HPDE6-E6E7 (cell line): ENCODE results near the gene LYST.
A peak's percentile ranks its signal among the peaks of the same experiment; 100 is the strongest.
"Not testable (repeated sequence)": the region's sequence is repeated elsewhere in the genome, so short reads cannot be mapped to it uniquely, and the experiment has no call there.

Experiments used
- DNase-seq: peaks from one replicate; pipeline ENCODE4 v3.0.0; 2011; ENCODE audit warnings: missing footprints; ENCODE audit errors: extremely low spot score

The LYST gene

DNA sequence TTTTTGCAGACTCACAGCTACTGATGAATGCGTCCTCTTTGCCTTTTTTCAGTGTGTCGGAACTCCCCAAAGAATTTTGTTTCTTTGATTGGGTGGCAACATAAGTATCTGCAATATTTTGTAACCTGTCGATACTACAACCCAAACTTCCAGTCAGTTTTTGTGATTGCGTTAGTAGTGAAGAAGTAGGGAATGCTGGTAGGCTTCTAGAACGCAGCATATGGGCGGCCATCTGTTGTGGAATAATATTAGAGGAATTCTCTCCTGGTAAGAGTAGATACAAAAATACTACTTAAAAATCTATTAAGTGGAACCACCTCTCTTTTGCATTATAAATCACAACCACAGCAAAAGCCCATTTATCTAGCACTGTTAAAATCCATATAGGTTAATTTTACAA, 107.4 kb downstream of the LYST start:
- no peak for DNase-seq

GRCh38 chr1:235758931-235759330, 107.8 kb downstream of the LYST start:
- no peak for DNase-seq

DNA sequence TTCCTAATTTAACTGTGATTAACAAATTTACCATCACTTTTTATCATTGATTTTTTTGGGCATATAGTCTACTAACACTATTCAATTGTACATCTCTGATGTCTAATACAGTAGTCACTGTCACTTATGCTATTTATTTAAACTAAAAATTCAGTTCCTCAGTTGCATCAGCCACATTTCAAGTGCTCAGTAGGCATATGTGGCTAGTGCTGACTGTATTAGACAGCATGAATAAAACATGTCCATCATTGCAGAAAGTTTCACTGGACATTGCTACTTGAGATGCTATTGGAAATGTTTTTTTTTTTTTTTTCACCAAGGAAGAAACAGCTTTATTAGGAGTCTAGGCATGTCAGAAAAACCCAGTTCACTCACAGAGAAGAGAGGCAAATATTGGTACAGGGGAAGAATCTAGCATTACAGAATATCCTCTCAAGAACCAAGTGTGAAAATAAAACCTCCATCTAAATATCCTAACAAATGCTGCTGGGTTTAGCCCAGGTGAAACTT, 109.1 kb downstream of the LYST start:
- no peak for DNase-seq

- DNase-seq: not testable (repeated sequence)
These were observed 112.5 kb downstream of the LYST start for GRCh38 chr1:235754186-235754585.

GRCh38 chr1:235749755-235750300, 116.9 kb downstream of the LYST start:
- DNase-seq: no peak

DNA sequence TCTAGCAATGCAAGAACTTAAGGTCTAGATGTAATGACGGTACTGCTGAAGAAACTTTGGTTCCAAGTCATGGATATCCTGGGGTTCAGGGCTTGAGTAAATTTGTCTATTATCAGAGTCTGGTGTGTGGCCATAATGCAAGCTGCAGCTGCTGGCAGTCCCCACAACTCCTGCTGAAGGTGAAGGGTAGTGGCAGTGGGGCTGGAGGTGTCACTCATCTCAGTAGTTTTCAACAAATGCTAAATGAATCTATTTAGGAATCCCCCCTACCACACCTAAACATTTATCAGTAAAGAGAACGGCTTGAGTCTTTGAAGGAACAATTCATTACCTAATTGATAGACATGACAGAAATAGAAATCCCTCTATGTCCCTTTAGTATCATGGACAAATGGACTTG, 118.0 kb downstream of the LYST start:
- DNase-seq: no peak

DNA sequence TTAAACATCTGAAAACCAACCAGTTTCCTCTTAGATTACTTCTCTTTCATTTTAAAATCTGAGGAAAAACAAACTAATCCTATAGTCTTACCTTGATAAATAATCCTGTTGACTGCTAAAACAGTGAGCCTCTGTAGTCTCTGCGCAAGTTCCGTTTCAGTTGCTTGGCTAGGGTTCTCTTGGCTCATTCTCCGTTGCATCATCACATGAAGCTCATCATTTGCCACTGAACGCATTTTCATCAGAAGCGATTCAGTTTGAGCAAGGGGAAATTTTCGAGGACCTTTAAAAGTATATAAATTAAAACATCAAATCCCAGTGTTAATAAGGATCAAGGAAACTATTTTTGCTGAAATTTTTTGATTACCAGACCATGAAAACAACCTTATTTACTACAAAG, 120.5 kb downstream of the LYST start:
- no peak for DNase-seq

DNA sequence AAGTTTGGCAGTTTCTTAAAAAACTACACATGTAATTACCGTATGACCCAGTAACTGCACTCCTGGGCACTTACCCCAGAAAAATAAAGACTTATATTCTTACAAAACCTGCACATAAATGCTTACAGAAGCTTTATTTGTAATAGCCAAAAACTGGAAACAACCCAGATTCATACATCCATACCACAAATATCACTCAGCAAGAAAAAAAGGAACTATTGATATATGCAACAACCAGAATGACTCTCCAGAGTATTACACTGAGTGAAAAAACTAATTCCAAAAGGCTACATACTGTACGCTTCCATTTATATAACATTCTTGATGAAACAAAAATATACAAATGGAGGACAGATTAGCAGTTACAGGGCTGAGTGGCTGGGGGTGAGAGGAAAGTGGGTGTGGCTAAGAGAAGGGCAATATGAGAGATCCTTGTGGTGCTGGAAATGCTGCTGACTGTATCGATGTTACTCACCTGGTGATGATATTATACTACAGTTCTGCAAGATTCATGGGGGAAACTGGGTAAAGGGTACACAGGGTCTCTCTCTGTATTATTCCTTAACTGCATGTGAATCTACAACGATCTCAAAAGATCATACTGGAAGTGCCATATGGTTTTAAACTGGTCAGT, 121.1 kb downstream of the LYST start:
- no peak for DNase-seq

DNA sequence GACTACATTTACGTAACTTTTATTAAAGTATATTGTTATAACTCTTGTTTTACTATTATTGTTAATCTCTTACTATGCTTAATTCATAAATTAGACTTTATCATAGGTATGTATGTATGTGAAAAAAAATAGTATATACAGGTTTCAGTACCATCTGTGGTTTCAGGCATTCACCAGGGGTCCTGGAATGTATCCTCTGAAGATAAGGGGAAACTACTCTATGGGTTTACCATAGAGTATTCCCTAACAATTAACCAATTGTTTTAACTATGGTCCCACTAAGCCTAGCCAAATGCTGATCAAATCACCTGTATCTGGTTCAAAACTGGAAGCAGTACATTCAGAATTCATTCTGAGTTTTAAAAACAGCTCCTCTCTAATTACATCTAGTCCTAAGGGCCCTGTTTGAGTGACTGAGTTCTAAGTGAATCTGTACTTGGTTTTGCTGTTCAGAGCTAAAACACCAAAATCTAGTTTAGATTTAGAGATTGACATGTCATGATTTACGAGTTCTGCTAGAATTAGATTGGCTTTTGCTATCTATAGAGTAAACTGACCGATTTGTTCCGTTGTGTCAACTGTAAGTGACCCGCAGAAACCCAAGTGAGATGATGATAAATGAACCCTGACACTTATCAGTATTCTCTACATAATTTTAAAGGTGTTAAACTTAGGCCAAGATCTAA, 123.6 kb downstream of the LYST start:
- DNase-seq: no peak

DNA sequence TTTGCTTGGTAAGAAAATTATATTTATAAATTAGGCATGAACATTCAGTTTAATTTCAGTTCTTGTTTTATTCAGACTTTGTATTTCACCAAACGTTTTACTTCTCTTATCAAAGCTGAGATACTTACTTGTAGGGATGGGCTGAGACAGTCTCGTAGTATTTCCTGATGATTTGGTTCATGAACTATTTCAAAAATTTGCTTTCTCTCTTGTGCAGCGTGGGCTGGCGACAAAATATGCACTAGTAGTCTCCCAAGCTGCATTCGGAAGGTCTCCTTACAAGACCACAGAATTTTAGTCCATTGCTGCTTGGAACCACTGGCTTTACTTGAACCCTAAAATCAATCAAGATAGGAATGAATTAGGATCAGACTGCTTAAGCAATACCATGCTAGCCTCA, 125.4 kb downstream of the LYST start:
- DNase-seq: no peak

DNA sequence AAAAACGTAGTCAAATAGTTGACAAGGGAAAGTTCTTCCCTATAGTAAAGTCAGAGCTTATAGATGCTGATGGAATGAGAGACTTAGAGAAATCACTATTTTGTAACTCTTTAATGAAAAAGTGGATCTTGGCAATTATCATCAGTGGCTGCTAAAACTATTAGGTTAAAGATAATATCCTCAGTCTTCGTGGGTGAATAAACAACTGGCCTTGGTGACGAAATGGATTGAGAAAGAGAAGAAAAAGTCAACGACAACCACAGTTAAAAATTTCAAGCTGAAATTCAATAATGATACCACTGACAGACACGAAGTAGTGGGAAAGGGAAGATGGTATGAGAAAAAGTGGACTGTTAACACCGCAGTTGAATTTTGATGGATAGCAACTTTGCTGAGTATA, 127.1 kb downstream of the LYST start:
- DNase-seq: no peak

- no peak for DNase-seq
These were observed 127.6 kb downstream of the LYST start for GRCh38 chr1:235739124-235739523.

- no peak for DNase-seq
These were observed 129.0 kb downstream of the LYST start for GRCh38 chr1:235737751-235738150.

DNA sequence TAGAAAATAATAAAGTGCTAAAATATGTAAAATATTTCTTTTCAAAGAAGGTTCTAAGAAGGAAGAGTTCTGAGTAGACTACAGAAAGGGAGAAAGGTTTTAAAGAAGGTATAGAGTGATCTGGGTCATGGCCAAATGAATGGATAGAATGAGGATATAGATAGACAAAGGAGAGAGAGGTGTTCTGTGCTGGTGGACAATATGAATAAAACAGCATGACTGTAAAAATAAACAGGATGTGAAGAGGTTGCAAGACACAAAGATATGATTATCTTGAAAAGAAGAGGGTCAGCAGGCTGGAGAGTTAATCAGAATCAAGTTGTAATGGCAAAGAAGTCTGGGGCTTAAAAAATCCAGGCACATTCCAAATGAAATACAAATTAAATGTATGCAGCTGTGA, 130.4 kb downstream of the LYST start:
- DNase-seq: no peak

GRCh38 chr1:235735621-235736020, 131.1 kb downstream of the LYST start:
- DNase-seq: no peak

DNA sequence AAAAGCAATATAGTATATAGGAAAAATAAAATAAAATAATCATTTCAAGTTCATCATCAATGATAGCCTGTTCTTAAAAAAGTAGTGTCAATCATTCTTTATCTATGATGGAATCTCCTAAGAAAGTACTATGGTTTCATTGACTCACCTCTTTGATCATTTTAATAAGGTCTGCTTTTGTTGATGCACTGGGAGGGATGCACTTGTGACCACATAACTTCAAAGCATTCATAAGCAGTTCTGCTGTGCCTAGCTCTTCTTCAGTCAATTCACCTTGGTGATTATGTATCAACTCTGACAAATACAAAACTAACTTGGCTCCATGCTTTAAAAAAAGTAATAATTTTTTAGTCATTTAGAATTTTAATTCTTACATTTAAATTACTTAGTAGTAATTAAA, 132.4 kb downstream of the LYST start:
- DNase-seq: no peak

GRCh38 chr1:235730007-235730406, 136.7 kb downstream of the LYST start:
- no peak for DNase-seq

- DNase-seq: no peak
These were observed 140.1 kb downstream of the LYST start for GRCh38 chr1:235726557-235726956.

- DNase-seq: no peak
These were observed 141.3 kb downstream of the LYST start for GRCh38 chr1:235725434-235725833.

GRCh38 chr1:235724730-235725129, 142.0 kb downstream of the LYST start:
- DNase-seq: no peak

DNA sequence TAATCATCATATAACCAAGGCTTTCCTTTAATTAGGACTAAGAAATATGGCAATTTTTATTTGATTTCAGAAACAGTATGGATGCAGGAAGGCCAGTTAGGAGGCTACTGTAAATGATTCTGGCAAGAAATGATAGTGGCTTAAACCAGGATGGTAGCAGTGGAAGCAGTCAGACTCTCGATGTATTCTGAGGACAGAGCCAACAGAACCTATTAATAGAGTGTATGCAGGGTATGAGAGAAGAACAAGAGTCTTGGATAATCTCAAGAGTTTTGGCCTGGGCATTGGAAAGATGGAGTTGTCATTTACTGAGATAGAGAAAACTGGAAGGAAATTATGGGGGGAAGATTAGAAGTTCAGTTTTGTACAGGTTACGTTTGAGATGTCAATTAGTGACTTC, 143.8 kb downstream of the LYST start:
- DNase-seq: no peak

GRCh38 chr1:235721982-235722381, 144.7 kb downstream of the LYST start:
- no peak for DNase-seq

- DNase-seq: peak; percentile 23
These were observed 146.2 kb downstream of the LYST start for GRCh38 chr1:235720544-235720943.
